Hepatocyte (in vitro differentiated cells): Measurements from ENCODE around the gene ADAM12. TPM values are rescaled to one million over a fixed set of nuclear protein-coding genes. Genes with fewer than 3 reads are reported as not detected.

Experiments
- DNase-seq: peaks from one replicate; pipeline ENCODE4 v3.0.0-alpha.2; 2016; ENCODE audit warnings: low spot score
- H2AFZ ChIP-seq: fragments of 200-600 bp; sonication (generic); 2 replicates; pipeline ENCODE4 v1.6.0; 2016; ENCODE audit warnings: antibody characterized with exemption, mild to moderate bottlenecking
- H3K27ac ChIP-seq: fragments of 200-600 bp; sonication (generic); 2 replicates; pipeline ENCODE4 v1.5.1; 2016; ENCODE audit warnings: mild to moderate bottlenecking
- H3K27me3 ChIP-seq: fragments of 200-600 bp; sonication (generic); 2 replicates; pipeline ENCODE4 v1.6.1; 2016
- H3K36me3 ChIP-seq: fragments of 200-600 bp; sonication (generic); replicated peaks from 2 replicates; pipeline ENCODE4 v1.5.1; 2016; ENCODE audit warnings: low read depth; ENCODE audit not compliant: insufficient read depth
- H3K4me1 ChIP-seq: fragments of 200-600 bp; sonication (generic); 2 replicates; pipeline ENCODE4 v1.5.1; 2016; ENCODE audit warnings: mild to moderate bottlenecking, moderate library complexity; ENCODE audit not compliant: insufficient read depth
- H3K4me2 ChIP-seq: fragments of 200-600 bp; sonication (generic); 2 replicates; pipeline ENCODE4 v1.6.0; 2016
- H3K4me3 ChIP-seq: fragments of 200-600 bp; sonication (generic); 2 replicates; pipeline ENCODE4 v1.5.1; 2016; ENCODE audit warnings: mild to moderate bottlenecking
- H3K79me2 ChIP-seq: fragments of 200-600 bp; sonication (generic); 2 replicates; pipeline ENCODE4 v1.6.0; 2017; ENCODE audit warnings: mild to moderate bottlenecking
- H3K9me2 ChIP-seq: fragments of 200-600 bp; sonication (generic); replicated peaks from 2 replicates; pipeline ENCODE4 v1.6.0; 2017; ENCODE audit warnings: mild to moderate bottlenecking; ENCODE audit not compliant: insufficient read depth
- H3K9me3 ChIP-seq: fragments of 200-600 bp; sonication (generic); 2 replicates; pipeline ENCODE4 v1.5.1; 2016; ENCODE audit warnings: low read depth, mild to moderate bottlenecking
- H4K20me1 ChIP-seq: fragments of 200-600 bp; sonication (generic); 2 replicates; pipeline ENCODE4 v1.6.0; 2016; ENCODE audit warnings: mild to moderate bottlenecking; ENCODE audit not compliant: insufficient read depth, poor library complexity, severe bottlenecking
- EZH2 ChIP-seq: fragments of 200-600 bp; sonication (generic); IDR thresholded peaks from 2 replicates; pipeline ENCODE4 v1.6.1; 2016; ENCODE audit warnings: antibody characterized with exemption, mild to moderate bottlenecking, borderline replicate concordance
- EZH2phosphoT487 ChIP-seq: fragments of 200-600 bp; sonication (generic); IDR thresholded peaks from one replicate; pipeline ENCODE4 v1.6.1; 2018; ENCODE audit warnings: antibody characterized with exemption, mild to moderate bottlenecking, low read depth, moderate library complexity; ENCODE audit not compliant: unreplicated experiment, severe bottlenecking
- WGBS: methylation state at CpG from one replicate; pipeline ENCODE4 v1.1.6; 2016; ENCODE audit warnings: low lambda C conversion rate; ENCODE audit errors: missing lambda C conversion rate; 5-methylcytosine and 5-hydroxymethylcytosine counted together
- polyA plus RNA-seq: library from polyadenylated mRNA; unstranded; fragments of >200 nt; fragmentation: Nextera tagmentation; extraction: Ambion mirVana; gene quantifications from 2 replicates; pipeline ENCODE4 v1.2.1, GENCODE V29; 2016
- total RNA-seq: library from RNA; depleted of rRNA; stranded (reverse); fragments of >200 nt; gene quantifications from 2 replicates; pipeline ENCODE4 v1.2.3, GENCODE V29; 2014
- TF ChIP-seq, protein P1 (sequence below): fragments of 200-600 bp; sonication (generic); IDR thresholded peaks from 2 replicates; pipeline ENCODE4 v1.5.1; 2016; ENCODE audit warnings: antibody characterized with exemption, mild to moderate bottlenecking; ENCODE audit not compliant: poor library complexity

Gene ADAM12
- total and polyA plus RNA-seq, 2 experiments from 2014 or later: 4.9 to 11.3 TPM

- H2AFZ ChIP-seq: no peak overlapping the region
- no peak overlapping the region for H3K4me3 ChIP-seq
- no peaks in the 10 kb centered on the region for H3K79me2 ChIP-seq
- no peak overlapping the region for H3K27ac ChIP-seq
- 37% methylated on average over 2 of the region's 2 CpGs for WGBS
- peaks cover 12% of the 10 kb centered on the region for H3K4me1 ChIP-seq
- no peak for TF ChIP-seq EZH2phosphoT487
- TF ChIP-seq EZH2: no peak
- TF ChIP-seq, protein P1, sequence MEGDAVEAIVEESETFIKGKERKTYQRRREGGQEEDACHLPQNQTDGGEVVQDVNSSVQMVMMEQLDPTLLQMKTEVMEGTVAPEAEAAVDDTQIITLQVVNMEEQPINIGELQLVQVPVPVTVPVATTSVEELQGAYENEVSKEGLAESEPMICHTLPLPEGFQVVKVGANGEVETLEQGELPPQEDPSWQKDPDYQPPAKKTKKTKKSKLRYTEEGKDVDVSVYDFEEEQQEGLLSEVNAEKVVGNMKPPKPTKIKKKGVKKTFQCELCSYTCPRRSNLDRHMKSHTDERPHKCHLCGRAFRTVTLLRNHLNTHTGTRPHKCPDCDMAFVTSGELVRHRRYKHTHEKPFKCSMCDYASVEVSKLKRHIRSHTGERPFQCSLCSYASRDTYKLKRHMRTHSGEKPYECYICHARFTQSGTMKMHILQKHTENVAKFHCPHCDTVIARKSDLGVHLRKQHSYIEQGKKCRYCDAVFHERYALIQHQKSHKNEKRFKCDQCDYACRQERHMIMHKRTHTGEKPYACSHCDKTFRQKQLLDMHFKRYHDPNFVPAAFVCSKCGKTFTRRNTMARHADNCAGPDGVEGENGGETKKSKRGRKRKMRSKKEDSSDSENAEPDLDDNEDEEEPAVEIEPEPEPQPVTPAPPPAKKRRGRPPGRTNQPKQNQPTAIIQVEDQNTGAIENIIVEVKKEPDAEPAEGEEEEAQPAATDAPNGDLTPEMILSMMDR: no peak
- DNase-seq: no peak
- no peaks in the 10 kb centered on the region for H3K9me3 ChIP-seq
- no peaks in the 10 kb centered on the region for H3K9me2 ChIP-seq
- H3K36me3 ChIP-seq: no peaks in the 10 kb centered on the region
- no peaks in the 10 kb centered on the region for H4K20me1 ChIP-seq
- H3K4me2 ChIP-seq: no peak overlapping the region
- H3K27me3 ChIP-seq: no peaks in the 10 kb centered on the region
These were observed 234.3 kb downstream of the ADAM12 start for GRCh38 chr10:126153711-126154628.

DNA sequence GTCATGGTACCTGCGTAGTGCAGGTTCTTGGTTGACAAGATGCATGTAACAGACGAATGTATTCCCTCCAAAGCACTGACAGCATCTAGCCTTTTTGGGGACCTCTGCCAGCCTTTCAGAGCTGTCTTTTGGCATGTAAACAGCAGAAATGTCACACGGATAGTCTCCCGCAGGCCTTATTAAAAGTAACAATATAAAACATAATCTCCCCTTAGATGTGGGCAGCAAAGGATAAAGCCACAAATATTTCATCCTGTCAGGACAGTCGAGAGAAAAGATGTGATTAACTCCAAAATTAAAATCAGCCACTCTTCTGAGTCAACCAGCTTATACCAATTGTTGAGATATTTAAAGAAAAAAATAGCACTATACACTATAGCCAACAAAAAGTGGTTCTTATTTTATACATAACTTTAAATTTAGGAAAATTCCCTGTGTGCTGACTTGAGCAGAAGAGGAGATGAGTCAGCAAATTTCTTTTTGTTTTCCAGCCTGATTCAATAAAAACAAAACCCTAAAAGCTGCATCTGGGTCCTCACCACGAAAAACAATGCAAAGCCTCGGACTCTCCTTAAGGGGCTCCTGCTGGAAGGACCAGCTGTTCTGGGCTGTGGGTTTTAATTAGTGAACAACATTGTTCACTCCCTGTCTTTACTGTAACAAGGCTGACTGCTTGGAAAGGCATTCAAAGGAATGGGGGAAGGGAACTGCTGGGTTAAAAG is 240.2 kb downstream of the ADAM12 start:
- Histone ChIP-seq H3K4me1 (peaks cover 13% of the 10 kb centered on the region), H3K79me2 (no peaks in the 10 kb centered on the region), H3K36me3 (no peaks in the 10 kb centered on the region), H3K9me3 (no peaks in the 10 kb centered on the region), H3K4me3 (no peak overlapping the region), H3K4me2 (peak overlapping the region; percentile 28), H2AFZ (no peak overlapping the region), H4K20me1 (no peaks in the 10 kb centered on the region), H3K27me3 (no peaks in the 10 kb centered on the region), H3K9me2 (no peaks in the 10 kb centered on the region), H3K27ac (peak overlapping the region; percentile 38)
- 58% methylated on average over 7 of the region's 7 CpGs for WGBS
- no peak for TF ChIP-seq EZH2
- TF ChIP-seq EZH2phosphoT487: no peak
- TF ChIP-seq, protein P1: no peak
- DNase-seq: no peak

GRCh38 chr10:126146771-126147170 is 241.5 kb downstream of the ADAM12 start:
- no peak overlapping the region for H3K4me2 ChIP-seq
- TF ChIP-seq EZH2: no peak
- no peak for TF ChIP-seq EZH2phosphoT487
- TF ChIP-seq, protein P1: no peak
- no peaks in the 10 kb centered on the region for H3K9me2 ChIP-seq
- no peak for DNase-seq
- no peaks in the 10 kb centered on the region for H4K20me1 ChIP-seq
- no peaks in the 10 kb centered on the region for H3K36me3 ChIP-seq
- H3K4me3 ChIP-seq: no peak overlapping the region
- 97% methylated on average over 6 of the region's 6 CpGs for WGBS
- H3K9me3 ChIP-seq: no peaks in the 10 kb centered on the region
- H3K27me3 ChIP-seq: no peaks in the 10 kb centered on the region
- H3K4me1 ChIP-seq: peaks cover 13% of the 10 kb centered on the region
- no peaks in the 10 kb centered on the region for H3K79me2 ChIP-seq
- H3K27ac ChIP-seq: no peak overlapping the region
- H2AFZ ChIP-seq: no peak overlapping the region
